DOHH2 (cell line): ENCODE measurements around the gene REG3A.

ENCODE experiments used
- CTCF ChIP-seq: fragments of 200-600 bp; sonication (generic); IDR thresholded peaks from one replicate; pipeline ENCODE4 v1.5.1; 2014; ENCODE audit warnings: antibody characterized with exemption, mild to moderate bottlenecking, low read depth, low read length; ENCODE audit not compliant: poor library complexity, severe bottlenecking
- EZH2phosphoT487 ChIP-seq: fragments of 200-600 bp; sonication (generic); IDR thresholded peaks from 2 replicates; pipeline ENCODE4 v1.6.1; 2017; ENCODE audit warnings: borderline replicate concordance, mild to moderate bottlenecking, antibody characterized with exemption, low read length, moderate library complexity, mixed read lengths

GRCh38 chr2:79125721-79125985, 33.9 kb downstream of the REG3A start:
- TF ChIP-seq CTCF (no peak), EZH2phosphoT487 (no peak)
